Sigmoid colon (tissue), 7 donors: ENCODE measurements around the gene PLEKHA8. TPM values are rescaled to one million over a fixed set of nuclear protein-coding genes. Genes with fewer than 3 reads are reported as not detected.

Source experiments
- DNase-seq: peaks from one replicate; pipeline ENCODE4 v3.0.0-alpha.2; 2019
- H3K27ac ChIP-seq, 4 donors: fragments of 200-600 bp; sonication (generic); one replicate each; pipeline ENCODE4 v1.5.1; 2016 to 2019; ENCODE audit warnings: mild to moderate bottlenecking in 1 of 4
- H3K27me3 ChIP-seq, 3 donors: fragments of 200-600 bp; sonication (generic); one replicate each; pipeline ENCODE4 v1.5.1; 2019; ENCODE audit warnings: mild to moderate bottlenecking in 1 of 3
- H3K36me3 ChIP-seq, 4 donors: fragments of 200-600 bp; sonication (generic); one replicate each; pipeline ENCODE4 v1.5.1; 2016 to 2019
- H3K4me1 ChIP-seq, 4 donors: fragments of 200-600 bp; sonication (generic); one replicate each; pipeline ENCODE4 v1.5.1; 2017 to 2019
- H3K4me3 ChIP-seq, 4 donors: fragments of 200-600 bp; sonication (generic); one replicate each; pipeline ENCODE4 v1.5.1; 2017 to 2019; ENCODE audit warnings: mild to moderate bottlenecking in 2 of 4, moderate library complexity in 1 of 4
- H3K9me3 ChIP-seq, 4 donors: fragments of 200-600 bp in 3 of 4; sonication (generic) in 3 of 4; one replicate each; pipeline versions ENCODE4 v1.5.1 to v1.6.1; 2013 to 2019
- EP300 ChIP-seq, 4 donors: sonication (generic); formaldehyde crosslinking; IDR thresholded peaks; one replicate each; pipeline ENCODE4 v1.6.1; 2017; ENCODE audit warnings: antibody characterized with exemption in 4 of 4
- POLR2A ChIP-seq, 2 donors: fragments of 450-650 bp; IDR thresholded peaks; one replicate each; pipeline ENCODE4 v1.6.1; 2016; ENCODE audit warnings: antibody characterized with exemption in 2 of 2, mild to moderate bottlenecking in 2 of 2, moderate library complexity in 2 of 2
- POLR2AphosphoS5 ChIP-seq, 4 donors: sonication (generic); formaldehyde crosslinking; IDR thresholded peaks; one replicate each; pipeline ENCODE4 v1.6.1; 2017; ENCODE audit warnings: antibody characterized with exemption in 4 of 4
- WGBS, 2 donors: extraction: QIAGEN DNeasy Blood & Tissue Kit; methylation state at CpG; one replicate each; pipeline ENCODE4 v1.1.7; 2013; 5-methylcytosine and 5-hydroxymethylcytosine counted together
- intact Hi-C: fragments of 100-400 bp; cut with DNase I; formaldehyde crosslinking; loops from one replicate; pipeline ENCODE4 v1.15.1; 2023
- polyA plus RNA-seq, 3 donors: library from polyadenylated mRNA; stranded (reverse); fragments of 200-250 nt; gene quantifications; one replicate each; pipeline ENCODE4 v1.2.3, GENCODE V29; 2013
- total RNA-seq, 4 donors: library from RNA; depleted of rRNA; stranded (reverse); fragments of >200 nt; gene quantifications; one replicate each; pipeline ENCODE4 v1.1.0, GENCODE V29; 2016
- TF ChIP-seq, protein P1 (sequence below), 4 experiments: fragments of 450-650 bp in 3 of 4; fragments of 200-600 bp in 1 of 4; IDR thresholded peaks; one replicate each; pipeline ENCODE4 v1.5.1; 2016 to 2019; ENCODE audit warnings: antibody characterized with exemption in 4 of 4, mild to moderate bottlenecking in 3 of 4, moderate library complexity in 2 of 4
- donor health status: healthy with polysubstance abuse.
- donor health status: Bipolar disorder and iron deficiency.
- donor health status: healthy.

Gene PLEKHA8
- total and polyA plus RNA-seq, 7 donors: 3.2 to 12.2 (median 7.7) TPM

DNA sequence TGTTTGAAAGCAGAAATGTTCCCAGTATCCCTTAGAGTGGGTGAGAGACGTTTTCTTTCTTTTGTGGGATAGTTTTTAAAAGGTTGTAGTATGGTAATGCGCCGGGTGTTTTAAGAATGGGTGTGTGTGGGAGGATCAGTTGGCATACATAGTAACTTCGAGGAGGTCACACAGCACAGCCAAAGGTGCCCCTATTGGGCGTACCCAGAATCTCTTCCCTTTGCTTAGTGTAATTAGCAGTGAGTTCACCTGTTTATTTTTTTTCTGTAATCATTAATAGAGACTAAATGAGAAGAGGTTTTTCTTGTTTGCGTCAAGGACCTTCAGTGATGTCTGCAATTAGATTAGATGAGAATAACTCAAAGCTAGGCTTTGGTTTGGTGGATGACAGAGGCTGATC lies 1.5 kb downstream of the PLEKHA8 start:
- Histone ChIP-seq H3K27me3 (no peaks in the 10 kb centered on the region), H3K36me3 (no peaks in the 10 kb centered on the region), H3K27ac (peak overlapping the region in 3 of 4 donors; percentile 93 to 97 (median 96)), H3K4me3 (peak overlapping the region in 2 of 4 donors; percentile 90 to 91), H3K9me3 (no peaks in the 10 kb centered on the region), H3K4me1 (peaks cover 3 to 50% (median 41%) of the 10 kb centered on the region in 4 donors)
- TF ChIP-seq EP300 (IDR thresholded peaks at IDR 0.05) (no peak), POLR2AphosphoS5 (IDR thresholded peaks at IDR 0.05) (no peak)
- TF ChIP-seq, protein P1, sequence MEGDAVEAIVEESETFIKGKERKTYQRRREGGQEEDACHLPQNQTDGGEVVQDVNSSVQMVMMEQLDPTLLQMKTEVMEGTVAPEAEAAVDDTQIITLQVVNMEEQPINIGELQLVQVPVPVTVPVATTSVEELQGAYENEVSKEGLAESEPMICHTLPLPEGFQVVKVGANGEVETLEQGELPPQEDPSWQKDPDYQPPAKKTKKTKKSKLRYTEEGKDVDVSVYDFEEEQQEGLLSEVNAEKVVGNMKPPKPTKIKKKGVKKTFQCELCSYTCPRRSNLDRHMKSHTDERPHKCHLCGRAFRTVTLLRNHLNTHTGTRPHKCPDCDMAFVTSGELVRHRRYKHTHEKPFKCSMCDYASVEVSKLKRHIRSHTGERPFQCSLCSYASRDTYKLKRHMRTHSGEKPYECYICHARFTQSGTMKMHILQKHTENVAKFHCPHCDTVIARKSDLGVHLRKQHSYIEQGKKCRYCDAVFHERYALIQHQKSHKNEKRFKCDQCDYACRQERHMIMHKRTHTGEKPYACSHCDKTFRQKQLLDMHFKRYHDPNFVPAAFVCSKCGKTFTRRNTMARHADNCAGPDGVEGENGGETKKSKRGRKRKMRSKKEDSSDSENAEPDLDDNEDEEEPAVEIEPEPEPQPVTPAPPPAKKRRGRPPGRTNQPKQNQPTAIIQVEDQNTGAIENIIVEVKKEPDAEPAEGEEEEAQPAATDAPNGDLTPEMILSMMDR (IDR thresholded peaks at IDR 0.05): no peak
- DNase-seq: no peak
- WGBS, 2 donors: 6 to 29% methylated on average over 6 of the region's 6 CpGs
- intact Hi-C loops: no loop called here

DNA sequence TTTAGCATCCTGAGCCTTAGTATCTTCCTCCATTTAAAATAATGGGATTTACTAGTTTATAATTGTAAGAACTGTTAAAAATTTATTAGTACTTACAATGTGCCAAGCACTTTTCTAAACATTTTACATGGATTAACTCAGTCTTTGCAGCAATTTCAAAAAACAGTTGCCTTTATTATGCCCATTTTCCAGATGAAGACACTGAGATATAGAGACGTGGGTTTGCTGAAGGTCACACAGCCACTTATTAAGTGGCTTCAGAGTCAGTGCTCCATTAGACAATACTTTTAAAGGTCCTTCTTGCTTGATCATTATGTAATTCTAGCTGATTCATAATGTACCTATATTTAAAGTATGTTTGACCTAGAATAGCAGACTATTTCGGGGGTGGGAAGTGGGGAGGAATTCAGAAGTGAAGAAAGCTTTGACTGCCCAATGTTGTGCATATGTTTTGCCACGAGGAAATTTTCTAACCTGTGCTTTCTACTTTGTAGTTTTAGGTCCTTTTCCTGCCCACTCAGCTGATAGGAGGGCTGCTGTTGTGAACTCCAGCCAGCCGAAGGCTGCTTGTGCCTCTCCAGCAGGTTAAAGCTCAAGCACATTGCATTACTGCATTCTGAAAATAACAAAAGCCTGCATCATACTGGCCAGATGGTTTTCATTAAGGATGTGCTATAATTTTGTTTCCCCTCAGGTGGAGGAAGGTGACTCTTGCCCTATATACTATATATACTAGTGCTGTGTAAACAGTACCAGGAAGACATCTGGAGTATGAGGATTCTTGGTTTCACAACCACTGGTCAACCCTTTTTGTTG lies 4.3 kb downstream of the PLEKHA8 start:
- Histone ChIP-seq H3K27me3 (no peaks in the 10 kb centered on the region), H3K9me3 (no peaks in the 10 kb centered on the region), H3K4me1 (peaks cover 3 to 32% (median 26%) of the 10 kb centered on the region in 4 donors), H3K4me3 (no peak overlapping the region), H3K27ac (no peak overlapping the region), H3K36me3 (no peaks in the 10 kb centered on the region)
- WGBS, 2 donors: 52 to 63% methylated on average over 4 of the region's 4 CpGs
- intact Hi-C loops: no loop called here
- DNase-seq: no peak
- TF ChIP-seq POLR2A (IDR thresholded peaks at IDR 0.05): no peak
- TF ChIP-seq POLR2AphosphoS5 (IDR thresholded peaks at IDR 0.05): no peak
- TF ChIP-seq EP300 (IDR thresholded peaks at IDR 0.05): no peak
- TF ChIP-seq, protein P1 (IDR thresholded peaks at IDR 0.05): no peak

DNA sequence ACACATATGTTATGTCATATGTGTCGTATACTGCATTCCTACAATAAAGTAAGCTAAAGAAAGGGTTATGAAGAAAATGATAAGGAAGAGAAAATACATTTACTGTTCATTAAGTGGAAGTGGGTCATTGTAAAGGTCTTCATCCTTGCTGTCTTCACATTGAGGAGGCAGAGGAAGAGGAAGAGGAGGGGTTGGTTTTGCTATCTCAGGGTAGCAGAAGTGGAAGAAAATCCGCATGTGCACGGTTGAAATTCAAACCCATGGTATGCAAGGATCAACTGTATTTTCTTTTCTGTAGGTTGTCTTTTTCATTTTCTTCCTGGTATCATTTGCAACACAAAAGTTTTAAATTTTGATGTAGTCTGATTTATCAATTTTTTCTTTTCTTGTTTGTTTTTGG lies 6.3 kb downstream of the PLEKHA8 start:
- H3K36me3 ChIP-seq: no peaks in the 10 kb centered on the region
- no peak overlapping the region for H3K4me3 ChIP-seq
- DNase-seq: no peak
- H3K27me3 ChIP-seq: no peaks in the 10 kb centered on the region
- 90 to 96% methylated on average over 3 of the region's 3 CpGs for WGBS, 2 donors
- no peak for TF ChIP-seq POLR2AphosphoS5 (IDR thresholded peaks at IDR 0.05)
- no peak for TF ChIP-seq EP300 (IDR thresholded peaks at IDR 0.05)
- TF ChIP-seq, protein P1 (IDR thresholded peaks at IDR 0.05): no peak
- no peak for TF ChIP-seq POLR2A (IDR thresholded peaks at IDR 0.05)
- intact Hi-C loops: no loop called here
- peaks cover 0 to 30% (median 20%) of the 10 kb centered on the region in 4 donors for H3K4me1 ChIP-seq
- H3K27ac ChIP-seq: no peak overlapping the region
- H3K9me3 ChIP-seq: no peaks in the 10 kb centered on the region

DNA sequence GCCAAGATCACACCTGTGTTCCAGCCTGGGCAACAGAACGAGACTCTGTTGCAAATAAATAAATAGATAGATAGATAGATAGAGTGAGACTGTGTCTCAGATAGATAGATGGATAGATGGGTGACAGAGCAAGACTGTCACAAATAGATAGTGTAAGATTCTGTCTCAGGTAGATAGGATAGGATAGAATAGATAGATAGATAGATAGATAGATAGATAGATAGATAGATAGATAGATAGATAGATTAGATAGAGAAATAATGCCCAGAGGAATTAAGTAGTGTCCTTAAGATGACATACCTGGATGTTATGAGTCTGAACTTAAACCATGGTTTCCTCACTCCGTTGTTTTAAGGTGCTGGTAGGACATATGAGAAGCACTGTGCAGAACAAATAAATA lies 8.0 kb downstream of the PLEKHA8 start:
- TF ChIP-seq, protein P1 (IDR thresholded peaks at IDR 0.05): no peak
- TF ChIP-seq POLR2A (IDR thresholded peaks at IDR 0.05) (no peak), EP300 (IDR thresholded peaks at IDR 0.05) (no peak), POLR2AphosphoS5 (IDR thresholded peaks at IDR 0.05) (no peak)
- no peak for DNase-seq
- Histone ChIP-seq H3K4me1 (peaks cover 0 to 30% (median 10%) of the 10 kb centered on the region in 4 donors), H3K4me3 (no peak overlapping the region), H3K27ac (no peak overlapping the region), H3K36me3 (no peaks in the 10 kb centered on the region), H3K9me3 (no peaks in the 10 kb centered on the region), H3K27me3 (no peaks in the 10 kb centered on the region)
- intact Hi-C loops: no loop called here
- WGBS, 2 donors: 88 to 90% methylated on average over 2 of the region's 2 CpGs
